ENCODE measurements around the gene JAG2.

- TF ChIP-seq CTCF (IDR thresholded peaks at IDR 0.05) (no peak), POLR2A (IDR thresholded peaks at IDR 0.05) (no peak)
These were observed 14.1 kb downstream of the JAG2 start for GRCh38 chr14:105154476-105154871.
